Stimulated activated CD8-positive, alpha-beta memory T cell treated with anti-CD3 and anti-CD28 coated beads, Interleukin-12 subunit alpha, Interleukin-12 subunit beta, amount 100 ng/mL, for 24 hours (primary cell): ENCODE measurements around the gene IMMP2L.

Experiments
- DNase-seq: peaks from one replicate; pipeline ENCODE4 v3.0.0-alpha.2; 2020; ENCODE audit errors: extremely low read depth

The IMMP2L gene

DNA sequence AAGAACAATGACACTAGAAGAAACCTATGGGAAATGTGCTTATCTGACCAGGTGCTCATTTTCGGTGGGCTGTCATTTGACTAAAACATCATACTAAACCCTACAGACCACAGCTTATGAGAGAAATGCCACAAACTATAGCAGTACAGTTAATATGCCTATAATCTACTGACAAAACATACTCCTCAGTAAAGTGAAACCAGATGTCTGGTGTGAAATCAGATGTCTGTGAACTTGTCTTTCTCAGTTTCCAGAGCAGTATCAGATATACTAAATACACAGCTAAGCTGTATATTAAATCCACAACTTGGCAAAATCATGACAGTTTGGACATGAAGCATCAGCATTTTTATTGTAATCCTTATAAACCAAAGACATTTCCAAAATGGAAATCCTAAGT lies 3.3 kb downstream of the IMMP2L start:
- no peak for DNase-seq

GRCh38 chr7:111556977-111557376 lies 5.3 kb downstream of the IMMP2L start:
- no peak for DNase-seq

GRCh38 chr7:111554086-111554485 lies 8.2 kb downstream of the IMMP2L start:
- DNase-seq, result no peak

DNA sequence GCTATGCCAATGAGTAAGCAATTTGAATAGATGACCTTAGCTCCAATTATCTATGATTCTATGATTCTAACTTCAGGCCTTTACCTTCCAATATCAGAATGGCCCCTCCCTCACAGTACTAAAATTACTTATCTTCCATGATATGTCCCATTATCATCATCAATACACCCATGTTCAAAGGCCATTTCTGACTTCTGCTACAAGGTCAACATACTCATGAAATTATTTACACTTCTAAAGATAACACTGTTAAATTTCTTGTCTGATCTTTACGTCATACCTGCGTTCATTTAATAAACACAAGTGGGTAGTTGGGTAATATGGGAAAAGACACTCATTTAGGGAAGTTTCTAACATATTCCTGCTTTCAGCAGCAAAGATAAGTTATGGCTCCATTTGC lies 21.2 kb downstream of the IMMP2L start:
- no peak for DNase-seq

DNA sequence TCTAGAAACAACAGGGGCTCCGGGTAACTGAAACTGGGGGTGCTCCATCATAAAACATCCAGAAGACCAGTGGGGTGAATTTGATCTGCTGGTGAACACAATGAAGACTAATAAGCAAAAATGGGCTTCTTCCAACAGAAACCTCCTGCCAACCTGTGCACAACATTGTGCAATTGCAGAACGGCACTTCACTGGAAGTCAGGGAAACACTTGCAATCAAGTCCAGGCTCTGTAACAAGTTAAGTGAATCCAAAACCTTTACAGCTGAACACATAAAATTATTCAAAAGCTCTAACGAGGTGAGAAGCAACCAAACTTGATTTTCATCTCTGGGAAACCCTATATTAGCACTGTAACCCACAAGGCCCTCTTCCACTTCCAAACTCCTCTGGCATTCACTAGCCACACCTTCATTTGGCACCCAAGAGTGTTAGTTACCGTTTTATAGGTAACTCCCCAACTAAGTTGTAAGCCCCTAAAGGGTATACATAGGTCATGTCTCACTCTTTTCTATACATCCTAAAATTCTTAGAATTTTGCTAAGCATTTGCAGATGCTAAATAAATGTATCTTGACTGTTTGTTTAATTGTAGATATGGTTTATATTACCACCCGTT lies 22.0 kb downstream of the IMMP2L start:
- DNase-seq, result no peak

DNA sequence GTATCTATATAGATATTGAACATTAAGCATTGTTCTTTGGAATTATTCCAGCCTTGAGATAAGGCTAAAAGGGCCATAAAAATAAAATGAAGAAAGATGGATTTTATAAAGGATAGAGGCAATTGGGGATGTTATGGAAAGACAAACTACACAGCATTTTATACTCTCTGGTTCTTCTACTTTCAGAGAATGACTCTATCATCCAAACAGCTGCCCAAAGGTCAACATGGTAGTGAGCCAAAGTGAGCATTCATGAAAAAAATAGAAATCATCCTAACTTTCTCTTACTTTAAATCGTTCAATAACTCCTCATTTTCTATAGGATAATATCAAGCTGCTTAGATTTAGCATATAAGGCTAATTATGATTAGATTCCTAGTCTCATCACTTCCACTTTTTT lies 25.2 kb downstream of the IMMP2L start:
- no peak for DNase-seq

DNA sequence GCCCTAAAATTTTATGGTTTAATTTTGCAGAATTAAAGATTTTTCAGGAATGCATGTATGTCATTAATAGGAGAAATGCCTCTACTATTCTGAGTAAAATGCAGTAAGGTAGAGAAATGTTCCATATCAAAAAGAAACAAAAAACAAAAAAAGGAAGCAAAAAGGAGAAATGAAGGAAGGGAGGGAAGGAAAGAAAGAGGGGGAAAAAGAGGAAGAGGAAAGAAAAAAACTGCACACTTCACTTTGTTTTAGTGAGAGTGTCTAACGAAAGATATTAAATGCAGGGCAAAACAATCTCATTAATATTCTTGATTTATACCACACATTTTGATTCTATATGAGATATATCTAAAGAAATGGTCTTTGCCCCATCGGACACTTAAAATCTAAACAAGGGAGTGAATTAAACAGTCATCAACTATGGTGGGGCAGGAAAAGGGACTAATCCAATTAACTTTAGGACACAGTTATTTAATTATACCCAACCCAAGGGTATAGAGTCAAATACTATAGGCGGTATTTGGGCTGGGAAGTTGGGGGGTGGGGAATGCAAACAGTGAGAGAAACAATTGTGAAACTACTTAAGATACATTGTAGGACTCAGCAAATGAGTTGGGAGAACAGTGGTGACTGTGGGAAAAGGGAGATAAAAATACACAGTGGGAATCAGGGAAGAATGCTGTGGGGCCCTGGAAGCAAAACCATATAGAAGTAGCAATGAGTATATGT lies 27.0 kb downstream of the IMMP2L start:
- no peak for DNase-seq

GRCh38 chr7:111532625-111533024 lies 29.7 kb downstream of the IMMP2L start:
- no peak for DNase-seq

- no peak for DNase-seq
These were observed 30.3 kb downstream of the IMMP2L start for GRCh38 chr7:111531993-111532392.

DNA sequence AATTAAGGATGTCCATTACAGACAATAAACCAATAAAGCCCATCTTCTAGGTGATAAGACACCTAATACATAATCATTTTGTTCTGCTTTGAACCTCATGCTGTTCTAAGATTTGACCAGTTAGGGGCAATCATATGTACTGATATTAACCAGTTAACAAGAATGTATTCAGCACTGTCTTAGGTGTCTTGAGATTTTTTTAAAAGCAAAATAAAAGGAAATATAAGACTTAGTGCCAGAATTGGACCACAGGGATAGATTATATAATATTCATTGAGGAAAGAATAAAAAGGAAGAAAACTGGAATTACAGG lies 32.0 kb downstream of the IMMP2L start:
- DNase-seq, result no peak

DNA sequence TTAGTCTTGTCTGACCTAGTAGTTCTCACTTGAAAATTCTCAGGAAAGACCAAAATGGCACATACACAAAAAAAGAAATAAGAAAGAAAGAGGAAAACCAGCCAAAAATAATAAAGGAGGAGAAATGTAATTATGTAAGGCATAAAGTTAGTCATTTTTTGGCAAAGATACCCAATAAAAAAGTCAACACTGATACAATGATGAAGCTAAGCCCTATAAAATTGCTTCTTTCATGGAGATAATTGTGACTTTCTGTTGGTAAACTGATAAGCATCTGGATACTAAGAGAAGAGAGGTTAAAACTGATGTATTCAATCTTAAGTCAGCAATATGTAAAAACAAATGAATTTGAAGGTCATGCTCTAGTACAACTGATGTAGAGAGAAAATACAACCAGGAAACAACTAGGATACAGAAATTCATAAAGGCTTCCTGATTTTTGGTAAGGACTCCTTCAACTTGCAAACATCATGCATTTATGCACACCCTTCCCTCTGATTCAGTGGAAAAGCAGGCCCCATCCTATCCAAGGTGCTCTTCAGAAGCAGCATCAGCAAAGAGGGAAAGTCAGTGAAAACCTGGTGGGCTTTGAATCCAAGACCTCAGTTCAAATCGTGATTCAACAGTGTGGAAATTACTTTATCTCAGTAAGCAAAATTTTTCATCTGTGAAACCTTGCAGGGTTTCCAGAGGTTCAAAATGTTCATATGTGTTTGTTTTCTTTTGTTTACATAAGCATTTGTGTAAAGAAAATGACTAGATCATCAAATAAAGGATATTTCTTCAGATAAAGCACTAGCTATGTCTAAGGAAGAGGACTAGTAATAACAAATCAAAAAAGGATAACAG lies 32.6 kb downstream of the IMMP2L start:
- no peak for DNase-seq

DNA sequence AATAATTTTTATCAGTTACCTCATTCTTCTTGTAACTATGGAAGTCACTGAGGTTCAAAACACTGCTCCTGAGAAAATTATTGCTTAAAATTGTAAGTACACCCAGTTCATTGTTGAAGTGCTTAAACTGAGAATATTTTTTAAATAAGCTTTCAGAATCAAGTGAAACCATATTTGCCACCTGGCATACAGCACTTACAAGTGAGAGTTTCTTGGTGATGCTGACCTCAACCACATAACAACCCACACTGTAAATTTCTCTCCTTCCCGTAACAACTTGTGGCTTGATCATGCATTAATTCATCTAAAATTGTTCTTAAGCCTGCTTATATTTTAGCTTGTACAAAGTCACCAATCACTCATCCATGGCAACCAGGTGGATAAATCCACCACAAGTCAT lies 34.0 kb downstream of the IMMP2L start:
- no peak for DNase-seq

DNA sequence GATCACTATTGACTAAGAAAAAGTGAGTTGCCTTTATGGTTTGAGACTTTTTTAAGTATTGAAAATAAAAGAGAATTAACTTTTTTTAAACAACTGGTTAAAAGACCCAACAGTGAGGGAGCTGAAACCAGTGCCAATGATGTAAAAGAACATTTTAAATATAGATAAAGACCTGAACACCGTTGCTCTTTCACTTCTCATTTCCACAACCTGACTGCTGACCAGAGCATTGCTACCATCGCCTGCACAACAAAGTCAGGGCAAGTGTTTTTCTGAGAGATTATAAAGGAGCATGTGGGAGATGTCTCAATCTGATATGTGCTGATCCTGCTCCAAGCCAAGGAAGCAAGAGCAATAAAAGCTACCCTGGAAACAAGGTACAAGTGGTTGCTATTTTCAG lies 34.7 kb downstream of the IMMP2L start:
- no peak for DNase-seq

- DNase-seq, result no peak
These were observed 37.2 kb downstream of the IMMP2L start for GRCh38 chr7:111525100-111525499.

DNA sequence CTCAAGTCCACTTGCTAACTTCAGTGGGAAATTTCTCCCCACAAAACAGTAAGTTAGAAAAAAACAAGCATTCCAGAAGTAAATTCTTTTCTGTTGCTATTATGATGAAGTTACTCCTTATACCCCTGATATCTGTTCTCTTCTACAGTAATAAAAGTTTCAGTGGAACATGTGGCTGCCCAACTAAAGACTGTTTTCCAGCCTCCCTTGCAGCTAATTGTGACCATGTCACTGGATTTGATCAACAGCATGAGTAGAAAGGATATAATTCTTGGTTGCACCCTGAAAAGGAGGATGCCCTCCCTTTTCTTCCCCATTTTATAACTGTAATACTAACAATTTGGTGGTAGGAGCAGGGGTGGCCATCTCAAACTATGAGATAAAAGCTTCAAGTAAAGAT lies 40.6 kb downstream of the IMMP2L start:
- DNase-seq, result no peak

DNA sequence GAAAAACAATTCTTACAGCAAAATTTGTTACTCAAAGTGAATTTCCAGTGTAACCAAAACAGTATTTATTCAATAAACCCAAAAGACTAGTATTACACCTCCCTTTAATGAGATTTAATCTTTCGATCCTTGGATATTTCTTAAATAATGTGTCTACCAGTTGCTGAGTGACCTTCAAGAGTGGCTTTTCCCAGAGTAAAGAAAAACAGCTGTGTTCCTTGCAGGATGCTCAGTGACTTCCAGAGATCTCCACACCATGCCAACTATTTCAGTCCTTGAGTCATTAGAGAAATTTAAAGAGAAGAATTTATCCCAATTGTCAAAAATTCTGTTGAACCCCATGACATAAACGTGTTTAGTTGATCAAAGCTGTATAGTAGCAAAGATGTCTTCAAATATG lies 44.0 kb downstream of the IMMP2L start:
- DNase-seq, result no peak

GRCh38 chr7:111517549-111517951 lies 44.7 kb downstream of the IMMP2L start:
- DNase-seq, result no peak

GRCh38 chr7:111516612-111517011 lies 45.7 kb downstream of the IMMP2L start:
- DNase-seq, result no peak

GRCh38 chr7:111513566-111513965 lies 48.7 kb downstream of the IMMP2L start:
- DNase-seq, result no peak

DNA sequence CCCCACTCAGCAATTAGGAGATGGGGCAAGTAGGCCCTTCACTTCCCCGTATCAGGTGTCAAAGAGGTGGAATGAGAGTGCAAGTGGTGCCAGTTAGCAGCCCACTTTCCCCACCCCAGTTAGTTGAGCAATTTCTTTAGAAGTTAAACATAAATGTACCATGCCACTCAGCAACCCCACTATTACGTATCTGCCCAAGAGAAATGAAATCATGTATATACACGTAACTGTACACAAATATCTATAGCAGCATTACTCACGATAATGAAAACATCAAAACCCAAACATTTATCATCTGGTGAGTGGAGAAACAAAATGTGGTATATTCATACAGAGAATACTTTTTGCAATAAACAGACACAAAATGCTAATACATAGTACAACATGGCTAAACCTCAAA lies 50.4 kb downstream of the IMMP2L start:
- no peak for DNase-seq

- DNase-seq, result no peak
These were observed 51.5 kb downstream of the IMMP2L start for GRCh38 chr7:111510584-111511378.

- DNase-seq, result no peak
These were observed 52.2 kb downstream of the IMMP2L start for GRCh38 chr7:111510062-111510461.
